Skin of body (tissue), 2 donors: ENCODE data around the gene RPTN. TPM values are rescaled to one million over a fixed set of nuclear protein-coding genes. Genes with fewer than 3 reads are reported as not detected.
A peak's percentile ranks its signal among the peaks of the same experiment; 100 is the strongest.

Source experiments
- DNase-seq: peaks from one replicate; lab custom pipeline; 2025; lab: John Stamatoyannopoulos, UW
- total RNA-seq: library from RNA; depleted of rRNA; stranded (reverse); fragments of >200 nt; gene quantifications from one replicate; pipeline ENCODE4 v1.2.3, GENCODE V29; 2014

Gene RPTN, protein sequence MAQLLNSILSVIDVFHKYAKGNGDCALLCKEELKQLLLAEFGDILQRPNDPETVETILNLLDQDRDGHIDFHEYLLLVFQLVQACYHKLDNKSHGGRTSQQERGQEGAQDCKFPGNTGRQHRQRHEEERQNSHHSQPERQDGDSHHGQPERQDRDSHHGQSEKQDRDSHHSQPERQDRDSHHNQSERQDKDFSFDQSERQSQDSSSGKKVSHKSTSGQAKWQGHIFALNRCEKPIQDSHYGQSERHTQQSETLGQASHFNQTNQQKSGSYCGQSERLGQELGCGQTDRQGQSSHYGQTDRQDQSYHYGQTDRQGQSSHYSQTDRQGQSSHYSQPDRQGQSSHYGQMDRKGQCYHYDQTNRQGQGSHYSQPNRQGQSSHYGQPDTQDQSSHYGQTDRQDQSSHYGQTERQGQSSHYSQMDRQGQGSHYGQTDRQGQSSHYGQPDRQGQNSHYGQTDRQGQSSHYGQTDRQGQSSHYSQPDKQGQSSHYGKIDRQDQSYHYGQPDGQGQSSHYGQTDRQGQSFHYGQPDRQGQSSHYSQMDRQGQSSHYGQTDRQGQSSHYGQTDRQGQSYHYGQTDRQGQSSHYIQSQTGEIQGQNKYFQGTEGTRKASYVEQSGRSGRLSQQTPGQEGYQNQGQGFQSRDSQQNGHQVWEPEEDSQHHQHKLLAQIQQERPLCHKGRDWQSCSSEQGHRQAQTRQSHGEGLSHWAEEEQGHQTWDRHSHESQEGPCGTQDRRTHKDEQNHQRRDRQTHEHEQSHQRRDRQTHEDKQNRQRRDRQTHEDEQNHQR
- total RNA-seq: 4.4 TPM

DNA sequence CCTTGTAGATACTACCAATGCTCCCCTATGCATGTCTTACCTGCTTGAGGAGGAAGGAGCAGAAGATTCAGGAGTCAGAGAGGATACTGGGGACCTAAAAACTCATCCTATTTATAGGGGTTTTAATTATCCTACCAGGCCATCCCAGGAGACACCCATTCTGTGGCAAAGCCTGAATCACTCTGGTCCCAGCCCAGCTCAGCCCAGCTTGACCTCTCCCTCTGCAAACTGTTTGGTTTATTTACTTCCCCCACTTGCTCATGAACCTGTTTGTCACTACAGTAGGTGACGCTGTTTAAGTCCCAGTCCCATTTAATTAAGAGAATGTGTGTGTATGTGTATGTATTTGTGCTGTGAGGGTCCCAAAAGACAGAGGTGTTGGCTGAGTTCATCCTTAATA is at the start of gene RPTN:
RPTN (minus strand) TSS at position 85 of the 400 bp plus-strand sequence. CDS start 1,339 bp downstream, outside the sequence.
- DNase-seq: no peak

DNA sequence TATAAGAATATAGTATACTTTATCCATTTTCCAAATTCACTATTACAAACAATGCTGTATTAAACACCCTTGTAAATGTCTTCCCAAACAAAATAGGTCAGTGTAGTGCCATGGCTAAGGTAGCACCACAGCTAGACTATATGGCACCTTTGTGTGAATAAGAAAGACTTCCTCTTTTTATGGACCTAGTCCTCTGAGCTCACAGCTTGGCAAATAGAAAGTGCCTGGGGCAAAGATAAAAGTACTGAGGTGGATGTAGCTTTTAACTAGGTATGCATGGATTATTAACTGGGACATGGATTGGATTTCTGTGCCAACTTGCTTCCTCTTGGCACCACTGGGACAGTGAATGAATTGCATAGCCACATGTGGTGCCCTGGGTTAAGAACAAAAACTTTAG is 40.0 kb upstream of the RPTN start:
- no peak for DNase-seq

DNA sequence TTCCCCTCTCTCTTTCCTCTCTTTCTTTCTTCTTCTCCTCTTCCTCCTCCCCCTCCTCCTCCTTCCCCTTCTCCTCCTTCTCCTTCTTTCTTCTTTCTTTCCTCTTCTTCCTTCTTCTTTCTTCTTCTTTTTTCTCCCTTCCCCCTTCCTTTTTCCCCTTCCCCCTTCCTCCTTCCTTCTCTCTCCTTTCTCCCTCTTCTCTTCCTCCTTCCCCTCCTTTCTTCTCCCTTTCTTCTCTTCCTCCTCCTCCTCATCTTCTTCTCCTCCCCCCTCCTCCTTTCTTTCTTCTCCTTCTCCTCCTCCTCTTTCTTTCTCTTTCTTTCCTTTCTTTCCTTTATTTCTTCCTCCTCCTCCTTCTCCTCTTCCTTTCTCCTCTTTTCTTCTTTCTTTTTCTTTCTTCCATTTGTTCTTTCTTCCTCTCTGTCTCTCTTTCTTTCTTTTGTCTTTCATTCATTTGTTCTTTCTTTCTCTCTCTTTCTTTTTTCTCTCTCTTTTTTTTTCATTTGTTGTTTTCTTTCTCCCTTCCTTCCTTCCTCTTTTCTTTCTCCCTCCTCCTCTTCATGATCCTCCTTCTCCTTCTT is 38.4 kb upstream of the RPTN start:
- DNase-seq: no peak

DNA sequence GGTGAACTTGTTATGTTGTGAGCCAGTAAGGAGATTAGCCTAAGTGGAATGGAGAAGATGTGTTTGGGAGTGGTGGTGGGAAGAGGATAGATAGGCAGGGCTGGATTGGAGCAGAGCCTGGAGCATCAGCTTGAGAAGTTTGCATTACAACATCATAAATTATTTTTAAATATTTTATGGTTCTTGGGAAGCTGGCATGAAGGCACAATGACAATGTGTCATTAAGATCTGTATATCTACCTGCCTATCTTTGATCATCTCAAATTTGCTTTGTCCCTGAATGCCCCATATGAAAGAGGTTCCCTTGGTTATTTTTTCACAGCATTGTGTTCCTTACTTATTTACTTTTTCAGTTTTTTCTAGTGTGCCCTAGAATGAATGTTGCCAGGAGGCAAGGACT is 32.7 kb upstream of the RPTN start:
- DNase-seq: no peak

DNA sequence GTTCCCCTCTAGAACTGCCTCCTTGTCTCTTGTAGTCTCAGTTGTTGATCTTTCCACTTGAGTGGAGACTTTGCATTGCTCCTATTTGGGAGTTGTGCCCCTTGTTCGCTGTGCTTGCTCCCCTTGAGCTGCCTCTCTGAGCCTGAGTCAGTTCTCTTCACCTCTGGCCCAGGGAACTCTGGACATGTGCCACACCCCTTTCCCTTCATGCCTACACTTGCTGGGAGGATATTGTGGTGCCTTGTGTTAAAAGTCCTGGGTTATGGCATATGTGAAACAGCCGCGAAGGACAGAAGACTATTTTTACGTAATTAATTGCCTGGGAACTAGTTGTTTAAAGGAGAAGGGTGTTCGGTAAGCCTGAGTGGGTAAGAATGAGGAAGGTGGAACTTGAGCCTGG is 32.2 kb upstream of the RPTN start:
- DNase-seq: no peak

DNA sequence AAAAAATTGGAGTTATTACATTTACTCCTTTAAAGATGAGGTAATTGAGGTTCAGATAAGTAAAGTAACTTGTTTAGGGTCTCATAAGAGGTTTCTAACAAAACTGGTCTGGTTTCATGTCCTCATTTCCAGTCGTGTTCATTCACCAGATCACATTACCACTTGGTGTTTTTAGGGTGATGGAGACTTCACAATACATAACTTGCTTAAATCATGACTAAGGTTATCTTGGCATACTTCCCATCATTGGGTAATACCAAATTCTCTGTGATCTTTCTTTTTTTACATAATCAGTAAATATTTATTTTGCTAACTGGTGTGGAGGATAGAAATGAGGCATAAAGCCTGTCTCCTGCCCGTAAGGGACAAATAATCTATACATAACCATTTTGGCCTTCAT is 31.6 kb upstream of the RPTN start:
- no peak for DNase-seq

DNA sequence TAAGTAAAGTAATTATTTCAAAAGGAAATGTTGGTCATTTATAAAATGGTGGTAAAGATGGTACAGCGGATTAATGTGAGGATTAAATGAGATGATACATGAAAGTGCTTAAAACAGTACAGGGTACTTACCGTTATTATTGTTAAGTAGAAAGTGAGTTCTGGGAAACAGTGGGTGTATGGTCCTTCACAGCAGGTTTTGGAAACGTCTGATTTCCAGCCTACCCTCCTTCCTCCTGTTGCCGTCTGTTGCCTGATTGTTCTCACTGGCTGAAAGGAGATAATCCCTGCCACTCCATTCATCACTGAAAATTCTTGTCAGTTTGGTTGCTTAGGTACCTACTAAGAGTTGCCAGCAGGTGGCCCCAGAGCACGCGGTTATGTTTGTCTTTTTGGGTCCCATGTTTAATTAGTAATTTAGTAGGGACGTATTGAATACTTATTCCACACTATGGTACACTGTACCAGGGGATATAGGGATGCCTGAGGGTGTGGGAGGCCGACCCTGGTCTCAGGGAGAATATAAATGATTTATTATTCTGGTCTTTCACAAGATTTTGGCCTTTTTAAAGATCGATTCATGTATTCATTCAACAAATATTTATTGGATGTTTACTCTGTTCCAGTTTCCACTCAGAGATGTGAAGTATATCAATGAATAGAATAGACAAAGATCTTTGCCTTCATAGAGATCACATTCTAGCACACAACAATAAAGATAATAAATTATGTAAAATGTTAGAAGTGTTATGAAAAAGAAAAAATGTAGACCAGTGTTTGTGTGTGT is 30.8 kb upstream of the RPTN start:
- DNase-seq: peak; percentile 62

DNA sequence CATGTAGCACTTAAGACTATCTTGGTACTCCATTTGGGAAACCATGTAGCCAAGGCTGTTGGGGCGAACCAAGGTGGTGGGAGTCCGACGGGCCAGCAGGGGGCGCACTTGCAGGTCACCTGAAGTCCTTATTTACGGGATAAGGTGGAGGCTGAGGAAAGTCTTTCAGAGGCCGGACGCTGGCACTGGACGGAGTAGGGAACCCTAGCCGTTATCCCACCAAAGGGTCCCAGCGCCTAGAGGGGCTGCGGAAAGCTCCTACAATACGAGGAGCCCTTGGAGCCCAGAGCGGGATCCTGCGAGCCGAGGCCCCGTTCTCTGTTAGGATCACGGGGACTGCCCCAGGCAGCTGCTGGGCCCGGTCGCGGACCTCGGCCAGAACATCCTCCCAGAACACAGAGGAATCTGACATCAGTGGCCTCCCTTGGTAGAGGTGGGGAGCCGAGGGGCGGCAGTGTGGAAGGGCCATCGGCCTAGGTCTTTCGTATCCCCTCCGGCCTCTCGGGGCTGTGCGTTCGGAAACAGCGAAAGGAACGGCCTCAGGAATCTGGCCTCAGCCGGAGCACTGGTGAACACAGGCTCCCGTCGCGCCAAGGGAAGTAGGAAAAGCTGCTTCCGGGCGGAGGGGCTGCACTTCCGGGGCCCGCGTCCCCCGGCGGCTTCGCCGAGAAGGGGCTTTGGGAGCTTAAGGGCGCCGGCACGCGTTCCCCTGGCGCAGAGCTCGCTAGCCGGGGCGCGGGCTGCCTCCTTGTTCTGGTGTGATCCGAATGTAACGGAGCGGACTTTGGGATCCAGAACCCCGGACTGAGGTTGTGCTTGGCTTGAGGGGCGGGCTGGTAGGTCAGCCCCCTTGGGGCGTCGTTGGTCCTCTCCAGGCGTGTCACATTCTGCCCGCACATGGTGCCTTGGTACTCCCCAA is 29.9 kb upstream of the RPTN start:
- peak; percentile 8 for DNase-seq

DNA sequence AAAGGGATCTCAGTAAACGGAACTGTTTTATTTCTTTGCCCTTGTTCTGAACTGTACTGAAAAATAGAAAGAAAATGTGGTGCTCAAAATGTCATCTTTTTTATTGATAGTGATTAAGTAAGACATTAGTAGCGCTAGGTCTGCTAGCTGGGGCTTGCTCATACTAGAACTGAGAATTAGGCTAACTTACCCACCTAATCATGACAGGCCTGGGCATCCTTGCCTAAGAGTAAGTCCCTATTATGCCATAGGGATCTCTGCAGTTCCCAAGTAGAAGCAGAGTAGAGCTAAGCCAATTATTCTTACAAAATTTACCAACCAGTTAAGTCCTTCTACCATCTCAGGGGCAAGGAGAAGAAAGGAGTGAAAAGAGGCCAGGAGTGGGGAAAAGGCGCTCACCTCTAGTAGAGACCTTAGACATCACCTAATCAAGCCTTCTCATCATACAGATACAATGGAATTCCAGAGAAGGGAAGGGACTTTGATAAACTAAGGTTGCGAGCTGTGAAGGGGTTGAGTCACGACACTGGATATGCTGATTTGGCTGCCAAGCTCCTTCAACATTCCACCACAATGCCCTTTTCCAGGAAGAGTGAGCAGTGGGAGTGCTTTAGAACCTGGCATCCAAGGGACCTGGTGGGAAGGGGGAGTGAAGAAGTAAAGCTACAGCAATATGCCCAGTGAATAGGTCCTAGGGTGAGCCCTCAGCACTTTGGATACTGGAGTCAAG is 27.7 kb upstream of the RPTN start:
- DNase-seq: no peak

DNA sequence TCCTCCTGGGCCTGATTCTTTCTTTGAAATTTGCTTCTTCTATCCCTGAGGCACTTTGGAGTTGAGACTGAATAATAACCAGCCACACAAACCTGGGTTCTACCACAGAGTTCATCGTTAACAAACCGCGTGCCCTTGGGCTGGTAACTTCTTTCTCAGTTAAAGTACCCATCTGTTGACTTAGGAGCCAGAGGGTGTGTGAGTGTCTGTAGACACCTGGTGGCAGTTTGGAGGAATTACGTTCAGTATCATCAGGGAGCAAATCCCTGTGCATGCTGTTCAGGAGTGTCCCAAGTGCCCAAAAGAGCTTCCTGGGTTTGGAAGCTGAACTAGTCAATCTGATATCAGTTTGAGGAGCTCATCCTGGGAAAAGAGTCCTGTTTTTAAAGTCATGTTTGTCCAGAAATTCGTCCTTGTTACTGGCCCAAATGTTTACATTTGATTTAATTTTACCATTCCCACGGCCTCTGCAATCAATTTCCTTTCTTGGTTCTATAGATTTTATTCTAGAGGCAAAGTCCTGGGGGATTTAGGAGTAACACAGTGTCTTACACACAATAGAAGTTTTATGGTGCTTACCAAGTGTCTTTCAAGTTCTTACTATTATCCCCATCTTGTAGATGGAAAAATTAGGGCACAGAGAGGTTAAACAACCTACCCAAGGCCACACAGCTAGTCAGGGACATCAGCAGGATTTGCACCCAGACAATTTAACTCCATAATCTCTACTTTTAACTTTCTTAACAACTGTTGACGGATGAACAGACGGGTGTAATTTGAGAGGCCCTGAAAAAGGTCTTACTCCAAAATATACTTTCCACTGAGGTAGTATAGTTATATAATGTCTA is 26.7 kb upstream of the RPTN start:
- DNase-seq: no peak

DNA sequence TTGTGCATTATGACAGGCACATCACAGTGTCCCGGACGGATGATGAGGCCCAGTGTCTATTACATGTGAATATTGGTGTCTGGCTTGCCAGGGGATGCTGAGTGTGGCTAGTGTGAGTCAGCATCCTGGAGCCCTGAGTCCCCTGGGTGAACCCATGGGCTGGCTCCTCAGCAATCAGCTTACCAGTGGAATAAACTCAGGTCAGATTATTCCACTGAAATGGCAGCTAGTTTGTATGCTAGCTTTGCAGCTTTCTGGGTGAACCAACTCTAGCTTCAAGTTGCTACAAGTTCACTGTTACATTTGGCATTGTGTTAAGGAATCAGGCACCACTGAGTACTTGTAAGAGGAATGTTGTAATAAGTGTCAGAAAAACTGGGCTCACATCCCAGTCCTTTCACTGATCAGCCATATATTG is 23.9 kb upstream of the RPTN start:
- no peak for DNase-seq

DNA sequence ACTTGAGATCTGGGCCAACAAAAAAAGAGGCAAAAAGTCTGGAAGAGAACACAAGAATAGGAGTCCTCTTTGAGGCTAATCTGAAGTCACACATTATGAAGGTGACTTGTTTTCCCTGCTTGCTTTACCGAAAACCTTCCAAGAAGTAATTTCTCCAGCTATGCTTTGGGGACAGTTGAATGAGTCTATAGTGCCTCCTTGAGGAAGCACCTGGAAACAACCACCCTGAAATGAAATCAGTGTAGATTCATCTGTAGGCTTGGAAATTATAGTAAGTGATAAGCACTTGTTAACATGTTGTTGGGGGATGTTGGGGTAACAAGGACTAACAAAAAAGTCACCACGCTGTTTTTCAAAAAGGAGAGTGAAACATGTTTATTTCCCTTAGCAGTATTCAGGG is 23.4 kb upstream of the RPTN start:
- DNase-seq: no peak

DNA sequence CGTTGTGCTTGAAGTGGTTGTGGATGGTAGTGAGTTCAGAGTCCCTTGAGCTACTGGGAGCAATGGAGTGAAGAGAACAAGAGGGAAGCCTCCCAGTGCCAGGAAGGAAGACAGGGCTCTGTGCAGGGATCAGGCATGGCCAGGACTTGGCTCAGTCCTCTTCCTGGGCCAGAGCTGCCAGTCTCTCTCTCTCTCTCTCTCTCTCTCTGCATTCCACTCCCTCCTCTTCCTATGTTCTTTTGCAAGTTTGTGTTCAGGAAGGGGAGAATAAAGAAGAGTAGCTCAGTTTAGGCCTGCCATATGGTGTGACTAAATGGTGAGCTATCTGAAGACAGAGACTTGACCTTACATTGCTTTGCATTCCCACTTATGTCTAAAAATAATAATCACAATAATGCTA is 20.5 kb upstream of the RPTN start:
- no peak for DNase-seq

DNA sequence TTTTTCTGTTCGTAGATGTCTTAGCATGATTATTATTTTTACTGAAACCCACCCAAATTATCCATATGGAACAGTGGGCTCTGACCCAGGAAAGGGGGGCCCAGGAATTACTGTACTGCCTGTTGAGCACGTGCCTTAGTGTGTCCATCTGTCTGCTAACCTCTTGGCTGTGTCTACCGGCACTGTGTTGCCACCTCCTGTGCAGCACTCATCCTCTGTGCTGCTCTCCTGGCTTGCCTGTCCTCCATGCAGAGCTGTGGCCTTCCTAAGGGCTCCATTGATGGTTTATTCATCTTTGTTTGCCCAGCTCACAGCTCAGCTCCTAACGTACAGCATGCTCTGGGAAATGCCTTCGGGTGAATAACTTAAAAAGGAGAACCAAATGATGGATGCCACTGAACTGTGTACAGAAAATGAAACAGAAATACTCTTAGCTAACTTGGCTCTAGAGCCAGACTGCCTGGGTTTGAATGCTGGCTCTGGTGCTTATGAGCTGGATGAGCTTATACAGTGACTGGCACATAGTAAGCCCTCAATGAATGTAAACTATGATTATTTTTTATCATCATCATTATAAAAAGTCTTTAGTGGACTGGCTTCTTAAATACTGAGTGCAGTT is 11.4 kb upstream of the RPTN start:
- DNase-seq: no peak

DNA sequence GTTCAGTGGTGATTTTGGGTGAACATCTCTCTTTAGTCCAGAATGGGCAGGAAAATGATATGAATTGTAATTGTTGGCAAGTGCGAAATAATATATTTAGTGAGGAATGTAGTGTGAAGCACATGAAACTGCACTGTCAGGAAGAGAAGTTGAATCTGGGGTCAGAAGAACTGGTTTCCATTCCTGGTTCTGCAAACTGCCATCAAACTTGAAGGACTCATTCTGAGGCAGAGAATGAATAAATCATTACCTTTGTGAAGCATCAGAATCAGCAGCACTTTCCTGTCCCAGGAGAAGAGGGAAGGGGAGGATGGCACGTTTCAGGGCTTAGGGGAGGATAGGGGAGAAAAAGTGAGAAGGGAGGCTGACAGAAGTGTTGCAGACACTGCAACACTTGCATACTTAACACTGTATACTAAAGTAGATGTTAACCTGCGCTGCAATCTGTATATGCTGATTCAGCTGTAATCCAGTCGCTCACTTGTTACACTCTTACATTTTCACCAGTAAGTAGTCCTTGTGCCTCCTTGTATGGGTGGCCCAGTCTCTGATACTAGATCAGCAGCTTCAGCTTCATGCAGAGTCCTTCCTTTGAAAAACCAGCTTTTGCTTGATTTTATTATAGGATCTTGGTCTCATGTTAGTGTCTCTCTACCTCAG is 10.5 kb upstream of the RPTN start:
- DNase-seq: no peak

DNA sequence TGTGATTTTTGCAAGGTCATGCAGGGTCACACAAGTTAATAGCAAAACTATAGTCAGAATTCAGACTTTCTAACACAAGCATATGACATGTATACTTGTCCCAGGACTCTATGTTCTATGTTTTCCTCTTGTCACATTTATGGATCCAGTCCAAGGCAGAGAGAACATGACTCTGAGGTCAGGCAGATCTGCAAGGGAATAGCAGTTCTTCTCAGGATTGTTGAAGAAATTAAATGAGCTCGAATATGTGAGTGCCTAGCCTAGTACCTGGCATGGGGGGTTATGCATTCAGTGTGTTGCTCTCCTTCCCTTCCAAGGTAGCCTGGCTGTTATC is 9.5 kb upstream of the RPTN start:
- no peak for DNase-seq

DNA sequence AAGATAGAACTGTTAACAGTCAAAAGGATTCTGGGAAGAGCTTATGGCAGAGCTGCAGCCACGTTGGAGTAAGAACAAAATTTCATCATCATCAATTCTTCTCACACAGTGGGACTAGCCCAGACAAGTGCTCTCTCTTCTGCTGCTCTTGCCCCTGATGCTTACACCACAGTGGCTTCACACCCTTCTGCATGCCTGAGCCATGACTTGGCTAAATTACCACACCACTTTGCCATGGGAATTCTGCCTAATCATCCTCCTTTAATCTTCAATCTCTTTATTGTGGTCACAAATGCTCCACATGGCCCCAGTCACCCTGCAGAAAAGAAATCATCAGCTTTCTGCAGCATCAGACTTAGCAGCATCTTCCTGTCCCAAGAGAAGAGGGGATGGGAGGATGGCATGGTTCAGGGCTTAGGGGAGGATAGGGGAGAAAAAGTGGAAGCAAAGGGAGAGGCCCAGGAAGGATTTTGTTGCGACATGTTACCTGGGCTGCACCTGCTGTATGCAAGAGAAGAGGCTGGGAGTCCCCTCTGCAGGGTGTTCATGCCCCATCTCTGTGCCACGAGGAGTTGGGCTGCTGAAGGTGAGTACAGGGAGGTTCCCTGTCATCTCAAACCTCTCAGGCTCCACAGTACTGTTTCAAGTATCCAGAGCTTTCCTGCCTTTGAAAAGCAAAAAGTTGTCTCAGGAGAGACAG is 9.0 kb upstream of the RPTN start:
- no peak for DNase-seq
